Measurements from ENCODE around the gene DSCAML1.

DSCAML1 gene

GRCh38 chr11:117471776-117472175 lies 325.2 kb downstream of the DSCAML1 start:
- peaks cover 46% of the 10 kb centered on the region for H3K27me3 Mint-ChIP-seq (ENCODE audit: low read depth, poor library complexity)
- no peaks in the 10 kb centered on the region for H3K36me3 Mint-ChIP-seq (ENCODE audit: low read depth)

GRCh38 chr11:117470576-117470975 lies 326.4 kb downstream of the DSCAML1 start:
- H3K4me3 Mint-ChIP-seq, result no peak overlapping the region
- peaks cover 40% of the 10 kb centered on the region for H3K27me3 Mint-ChIP-seq (ENCODE audit: low read depth, poor library complexity)
- H3K36me3 Mint-ChIP-seq (ENCODE audit: low read depth), result no peaks in the 10 kb centered on the region
- no peak overlapping the region for H3K27ac Mint-ChIP-seq
- TF ChIP-seq CTCF (IDR thresholded peaks at IDR 0.05), result no peak
- no peak for DNase-seq
- peaks cover 8% of the 10 kb centered on the region for H3K4me1 Mint-ChIP-seq
- H3K9me3 Mint-ChIP-seq, result no peaks in the 10 kb centered on the region

More at GRCh38 chr11:117471776-117472175, 325.2 kb downstream of the DSCAML1 start:
- H3K27ac Mint-ChIP-seq, result no peak overlapping the region
- no peak for TF ChIP-seq CTCF (IDR thresholded peaks at IDR 0.05)
- H3K9me3 Mint-ChIP-seq, result no peaks in the 10 kb centered on the region
- no peak overlapping the region for H3K4me3 Mint-ChIP-seq
- H3K4me1 Mint-ChIP-seq, result peaks cover 13% of the 10 kb centered on the region
- no peak for DNase-seq

DNA sequence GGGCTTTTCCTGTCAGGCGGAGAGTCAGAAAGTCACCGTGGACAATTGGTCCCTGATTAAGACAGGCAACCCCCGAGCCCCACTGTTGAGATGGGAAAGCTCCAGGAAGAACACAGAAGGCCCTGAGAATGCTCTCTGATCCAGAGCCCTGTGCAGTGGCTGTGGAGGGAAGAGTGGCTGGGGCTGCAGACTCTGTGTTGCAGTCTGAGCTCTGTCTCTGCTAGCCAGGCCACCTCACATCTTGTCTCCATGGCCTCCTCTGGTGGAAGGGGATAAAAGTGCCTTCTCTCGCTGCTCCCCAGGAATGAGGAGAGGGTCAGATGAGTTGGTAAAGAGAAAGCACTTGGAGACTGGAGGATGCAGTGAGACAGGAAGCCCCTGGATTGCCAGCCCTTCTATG lies 328.1 kb downstream of the DSCAML1 start:
- H3K27ac Mint-ChIP-seq, result no peak overlapping the region
- no peaks in the 10 kb centered on the region for H3K9me3 Mint-ChIP-seq
- H3K4me3 Mint-ChIP-seq, result no peak overlapping the region
- no peaks in the 10 kb centered on the region for H3K36me3 Mint-ChIP-seq (ENCODE audit: low read depth)
- TF ChIP-seq CTCF (IDR thresholded peaks at IDR 0.05), result no peak
- no peak for DNase-seq
- no peaks in the 10 kb centered on the region for H3K4me1 Mint-ChIP-seq
- peaks cover 43% of the 10 kb centered on the region for H3K27me3 Mint-ChIP-seq (ENCODE audit: low read depth, poor library complexity)

DNA sequence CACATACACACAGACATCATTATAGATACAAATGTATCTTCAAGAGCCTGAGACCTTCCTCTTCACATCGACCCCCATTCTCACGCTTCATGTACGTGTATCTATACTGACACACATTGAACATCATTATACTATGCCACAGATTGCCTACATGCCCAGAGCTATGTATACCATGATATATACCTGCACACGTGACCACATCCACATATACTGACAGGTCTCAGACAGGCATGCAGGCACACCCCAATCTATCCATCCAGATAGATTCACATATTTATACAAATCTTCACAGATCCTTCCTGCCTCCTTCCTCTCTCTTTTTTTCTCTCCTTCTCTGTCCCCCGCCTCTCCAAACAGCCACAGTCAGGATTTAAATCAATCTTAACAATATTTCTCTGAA lies 329.2 kb downstream of the DSCAML1 start:
- H3K27ac Mint-ChIP-seq, result no peak overlapping the region
- no peaks in the 10 kb centered on the region for H3K36me3 Mint-ChIP-seq (ENCODE audit: low read depth)

DNA sequence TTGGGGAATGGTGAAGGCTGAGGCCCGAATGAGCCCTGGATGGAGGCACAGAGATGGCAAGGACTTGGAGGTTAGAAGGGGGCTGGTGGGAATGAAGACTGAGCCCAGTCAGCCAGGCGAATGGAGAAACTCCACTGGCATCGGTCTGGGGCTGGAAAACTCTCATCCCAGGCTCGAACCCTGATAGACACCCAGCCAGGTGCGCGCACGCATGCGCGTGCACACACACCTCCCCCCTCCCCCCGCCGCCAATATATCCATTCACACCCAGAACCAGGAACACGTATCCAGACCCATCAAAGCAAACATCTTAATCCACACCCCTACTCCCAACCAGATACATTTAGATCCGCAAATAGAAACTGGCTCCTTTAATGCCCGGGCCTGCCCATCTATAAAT lies 330.1 kb downstream of the DSCAML1 start:
- H3K4me1 Mint-ChIP-seq, result no peaks in the 10 kb centered on the region
- no peaks in the 10 kb centered on the region for H3K36me3 Mint-ChIP-seq (ENCODE audit: low read depth)
- no peaks in the 10 kb centered on the region for H3K9me3 Mint-ChIP-seq

More for the DNA sequence above, 329.2 kb downstream of the DSCAML1 start:
- DNase-seq, result no peak
- TF ChIP-seq CTCF (IDR thresholded peaks at IDR 0.05), result no peak
- Mint-ChIP-seq H3K4me3 (no peak overlapping the region), H3K27me3 (ENCODE audit: low read depth, poor library complexity) (peaks cover 41% of the 10 kb centered on the region), H3K9me3 (no peaks in the 10 kb centered on the region), H3K4me1 (no peaks in the 10 kb centered on the region)

More for the DNA sequence above, 330.1 kb downstream of the DSCAML1 start:
- H3K27ac Mint-ChIP-seq, result no peak overlapping the region
- DNase-seq, result no peak
- H3K27me3 Mint-ChIP-seq (ENCODE audit: low read depth, poor library complexity), result peaks cover 38% of the 10 kb centered on the region
- no peak overlapping the region for H3K4me3 Mint-ChIP-seq
- no peak for TF ChIP-seq CTCF (IDR thresholded peaks at IDR 0.05)
